ENCODE data around the gene TCP1.
"Not testable (repeated sequence)": the region's sequence is repeated elsewhere in the genome, so short reads cannot be mapped to it uniquely, and the experiment has no call there.

Gene TCP1

DNA sequence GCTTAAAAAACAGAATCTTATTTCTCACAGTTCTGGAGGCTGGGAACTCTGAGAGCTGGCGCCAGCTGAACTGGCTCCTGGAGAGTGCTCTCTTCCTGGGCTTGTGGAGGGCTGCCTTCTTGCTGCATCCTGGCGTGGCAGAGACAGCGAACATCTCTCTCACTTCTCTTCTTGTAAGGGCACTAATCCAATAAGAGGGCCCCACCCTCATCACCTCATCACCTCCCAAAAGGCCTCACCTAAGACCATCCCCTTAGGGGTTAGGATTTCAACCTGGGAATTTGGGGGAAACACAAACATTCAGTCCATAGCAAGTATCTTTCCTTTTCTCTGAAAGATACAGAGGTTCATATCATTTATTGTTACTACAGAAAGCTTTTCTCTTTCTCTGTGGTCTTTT lies 34.6 kb upstream of the TCP1 start:
- Histone ChIP-seq H3K27ac (no peak overlapping the region), H3K4me3 (no peak overlapping the region)
- DNase-seq (ENCODE audit: low spot score): no peak
- no peak for TF ChIP-seq CTCF (IDR thresholded peaks at IDR 0.05)

DNA sequence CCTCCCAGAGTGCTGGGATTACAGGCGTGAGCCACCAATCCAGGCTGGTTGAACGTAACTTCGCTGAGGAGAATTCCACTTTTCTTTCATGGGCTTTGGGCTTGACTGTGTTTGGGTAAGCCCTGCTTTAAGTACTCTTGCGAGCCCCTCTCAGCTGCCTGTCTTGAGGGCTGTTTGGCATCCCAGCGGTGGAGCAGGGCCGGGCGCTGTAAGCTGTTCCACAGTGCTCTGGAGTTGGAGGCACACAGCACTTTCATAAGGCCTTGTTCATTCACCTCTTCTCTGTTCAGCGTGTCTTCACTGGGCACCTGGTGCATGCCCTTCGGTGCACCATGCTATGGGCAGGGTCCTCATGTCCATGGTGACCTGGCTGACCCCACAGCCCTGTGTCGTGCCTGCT lies 32.3 kb upstream of the TCP1 start:
- no peak for DNase-seq (ENCODE audit: low spot score)
- TF ChIP-seq CTCF (IDR thresholded peaks at IDR 0.05): no peak
- H3K4me3 ChIP-seq: no peak overlapping the region
- H3K27ac ChIP-seq: no peak overlapping the region

DNA sequence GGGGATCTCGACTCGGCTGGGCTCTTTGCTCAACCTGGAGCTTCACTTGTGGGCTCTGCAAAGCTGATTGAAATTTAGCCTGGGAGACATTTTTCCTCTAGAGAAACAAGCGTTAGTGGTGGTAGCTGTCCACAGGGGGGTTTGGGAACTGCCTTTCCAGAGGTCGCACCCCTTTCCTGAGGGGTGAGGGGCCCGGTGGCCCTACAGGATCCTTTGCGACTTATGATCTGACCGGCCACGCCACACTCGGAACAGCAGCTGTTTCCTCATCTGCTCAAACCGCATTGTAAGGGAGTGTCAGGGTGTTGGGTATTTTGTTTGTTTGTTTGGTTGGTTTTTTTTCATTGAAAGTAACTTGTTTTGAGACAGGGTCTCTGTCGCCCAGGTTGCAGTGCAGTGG lies 31.7 kb upstream of the TCP1 start:
- TF ChIP-seq CTCF (IDR thresholded peaks at IDR 0.05): no peak
- no peak overlapping the region for H3K27ac ChIP-seq
- DNase-seq (ENCODE audit: low spot score): no peak
- H3K4me3 ChIP-seq: no peak overlapping the region

DNA sequence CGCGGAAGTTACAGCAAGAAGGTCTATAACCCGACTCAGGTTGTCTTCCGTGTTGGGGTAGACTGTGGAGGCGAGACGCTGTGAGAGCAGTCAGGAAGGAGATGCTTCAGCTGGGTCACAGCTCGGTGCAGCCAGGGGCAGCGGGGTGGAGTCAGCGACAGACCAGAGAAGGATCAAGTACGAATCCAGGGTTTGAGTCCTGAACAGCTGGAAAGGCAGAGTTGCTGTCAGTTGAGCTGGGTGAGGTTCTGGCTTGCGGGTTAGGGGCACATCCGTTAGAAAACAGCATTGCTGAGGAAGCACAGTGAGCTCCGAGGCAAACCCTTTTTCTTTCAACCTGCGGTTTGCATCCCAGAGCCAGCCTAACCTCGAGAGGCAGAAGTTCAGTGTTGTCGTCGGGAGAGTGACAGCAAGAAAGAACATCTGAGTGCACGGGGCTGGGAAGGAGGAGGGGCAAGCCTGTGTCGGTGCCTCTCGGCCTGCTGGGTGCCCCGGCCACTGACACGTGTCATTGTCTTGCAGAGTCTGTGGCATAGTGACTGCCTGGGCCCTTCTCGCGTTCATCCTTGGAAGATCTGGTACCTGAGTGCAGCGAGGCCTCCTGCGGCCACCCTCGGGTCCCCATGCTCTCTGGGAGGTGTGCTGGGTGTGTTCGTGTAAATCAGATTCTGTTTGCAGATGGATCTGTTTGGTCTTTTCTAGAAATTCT lies 30.7 kb upstream of the TCP1 start:
- TF ChIP-seq CTCF (IDR thresholded peaks at IDR 0.05): no peak
- Histone ChIP-seq H3K4me3 (no peak overlapping the region), H3K27ac (no peak overlapping the region)
- DNase-seq (ENCODE audit: low spot score): no peak

DNA sequence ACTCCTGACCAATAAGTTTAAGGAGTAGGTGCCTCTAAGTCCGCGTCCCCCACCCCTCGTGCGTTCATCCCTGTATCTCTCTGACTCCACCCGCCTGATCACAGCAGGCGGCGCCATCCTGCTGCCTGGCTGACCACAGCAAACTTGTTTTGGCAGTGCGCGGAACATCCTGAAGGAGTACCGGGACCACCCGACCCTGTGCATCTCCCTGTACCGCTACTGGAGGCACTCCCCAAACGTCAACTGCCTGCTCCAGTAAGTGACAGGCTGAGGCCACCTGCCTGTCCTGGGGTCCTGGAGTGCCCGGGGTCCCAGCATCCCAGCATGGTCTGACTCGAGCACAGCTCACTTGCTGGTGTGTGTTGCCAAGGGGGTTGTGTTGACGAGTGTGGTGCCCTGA lies 29.7 kb upstream of the TCP1 start:
- TF ChIP-seq CTCF (IDR thresholded peaks at IDR 0.05): no peak
- no peak for DNase-seq (ENCODE audit: low spot score)
- Histone ChIP-seq H3K27ac (no peak overlapping the region), H3K4me3 (no peak overlapping the region)

- H3K4me3 ChIP-seq: no peak overlapping the region
- H3K27ac ChIP-seq: no peak overlapping the region
- no peak for DNase-seq (ENCODE audit: low spot score)
- no peak for TF ChIP-seq CTCF (IDR thresholded peaks at IDR 0.05)
Measured at GRCh38 chr6:159817951-159818739, 28.7 kb upstream of the TCP1 start.

GRCh38 chr6:159816775-159817174 lies 27.4 kb upstream of the TCP1 start:
- not testable (repeated sequence) for DNase-seq (ENCODE audit: low spot score); H3K27ac ChIP-seq; H3K4me3 ChIP-seq

Measured in coronary artery (tissue), 2 donors.